Gastroesophageal sphincter (tissue), 4 donors: Measurements from ENCODE around the gene FOSL2. TPM values are rescaled to one million over a fixed set of nuclear protein-coding genes. Genes with fewer than 3 reads are reported as not detected.

Experiments
- ATAC-seq: fragments of 150-250 bp; one replicate; pipeline ENCODE4 v1.9.1; 2016; ENCODE audit warnings: mild to moderate bottlenecking, moderate library complexity
- H3K27ac ChIP-seq, 4 donors: fragments of 200-600 bp; sonication (generic) in 3 of 4; 1 replicate in 3 of 4; 2 replicates in 1 of 4; pipeline ENCODE4 v1.5.1; 2016 to 2019
- H3K27me3 ChIP-seq: fragments of 200-600 bp; sonication (generic); one replicate; pipeline ENCODE4 v1.5.1; 2019
- H3K36me3 ChIP-seq, 2 donors: fragments of 200-600 bp; sonication (generic); one replicate each; pipeline ENCODE4 v1.5.1; 2019; ENCODE audit warnings: control low read depth in 1 of 2
- H3K4me1 ChIP-seq, 3 donors: fragments of 200-600 bp; sonication (generic); 1 replicate in 2 of 3; 2 replicates in 1 of 3; pipeline ENCODE4 v1.5.1; 2016 to 2019; ENCODE audit warnings: control low read depth in 2 of 3
- H3K4me3 ChIP-seq, 2 donors: fragments of 200-600 bp; sonication (generic); one replicate each; pipeline ENCODE4 v1.5.1; 2019; ENCODE audit warnings: mild to moderate bottlenecking in 1 of 2, moderate library complexity in 1 of 2
- H3K9me3 ChIP-seq, 3 donors: fragments of 200-600 bp; sonication (generic); one replicate each; pipeline ENCODE4 v1.5.1; 2017 to 2019; ENCODE audit warnings: control low read depth in 2 of 3
- CTCF ChIP-seq, 4 experiments: fragments of 200-600 bp in 2 of 4; fragments of 450-650 bp in 2 of 4; sonication (generic) in 1 of 4; IDR thresholded peaks; one replicate each; pipeline ENCODE4 v1.5.1; 2017 to 2019; ENCODE audit warnings: antibody characterized with exemption in 4 of 4, mild to moderate bottlenecking in 2 of 4, moderate library complexity in 2 of 4
- EP300 ChIP-seq: sonication (generic); formaldehyde crosslinking; IDR thresholded peaks from one replicate; pipeline ENCODE4 v1.6.1; 2017; ENCODE audit warnings: antibody characterized with exemption, mild to moderate bottlenecking
- POLR2A ChIP-seq, 2 donors: fragments of 450-650 bp; IDR thresholded peaks; one replicate each; pipeline ENCODE4 v1.6.1; 2017; ENCODE audit warnings: antibody characterized with exemption in 2 of 2, mild to moderate bottlenecking in 2 of 2, moderate library complexity in 1 of 2
- POLR2AphosphoS5 ChIP-seq: sonication (generic); formaldehyde crosslinking; IDR thresholded peaks from one replicate; pipeline ENCODE4 v1.6.1; 2017; ENCODE audit warnings: antibody characterized with exemption
- WGBS, 2 donors: methylation state at CpG; one replicate each; pipeline ENCODE4 v1.1.5; 2018; ENCODE audit warnings: low coverage in 1 of 2; 5-methylcytosine and 5-hydroxymethylcytosine counted together
- total RNA-seq, 4 donors: library from RNA; depleted of rRNA; stranded (reverse); fragments of >200 nt; gene quantifications; one replicate each; pipeline ENCODE4 v1.1.0, GENCODE V29; 2016

The FOSL2 gene
- total RNA-seq, 4 donors from 2014 or later, result 75.3 to 152 (median 132) TPM

- H3K36me3 ChIP-seq, result no peaks in the 10 kb centered on the region
- TF ChIP-seq EP300 (no peak), POLR2AphosphoS5 (no peak), CTCF (IDR thresholded peaks at IDR 0.05) (no peak), POLR2A (IDR thresholded peaks at IDR 0.05) (no peak)
- H3K4me1 ChIP-seq, result no peaks in the 10 kb centered on the region
- ATAC-seq, result no peak
- H3K4me3 ChIP-seq, result no peak overlapping the region
- no peaks in the 10 kb centered on the region for H3K9me3 ChIP-seq
- no peak overlapping the region for H3K27ac ChIP-seq
- no peaks in the 10 kb centered on the region for H3K27me3 ChIP-seq
- 50% methylated on average over 1 of the region's 19 CpGs; no CpG with 5 or more reads in 1 of the 2 donors for WGBS, 2 donors
Measured at GRCh38 chr2:28377195-28377816, 15.4 kb upstream of the FOSL2 start.

- H3K27ac ChIP-seq, result no peak overlapping the region
- ATAC-seq, result no peak
Measured at GRCh38 chr2:28377984-28378678, 14.5 kb upstream of the FOSL2 start.

GRCh38 chr2:28378679-28379584, 13.7 kb upstream of the FOSL2 start:
- no peak for ATAC-seq
- no peak overlapping the region for H3K4me3 ChIP-seq
- no peaks in the 10 kb centered on the region for H3K9me3 ChIP-seq
- TF ChIP-seq POLR2A (IDR thresholded peaks at IDR 0.05), result no peak
- no peak for TF ChIP-seq CTCF (IDR thresholded peaks at IDR 0.05)
- H3K27ac ChIP-seq, result no peak overlapping the region
- H3K4me1 ChIP-seq, result no peaks in the 10 kb centered on the region
- WGBS, 2 donors, result 86 to 90% methylated on average over 8 to 14 of the region's 16 CpGs
- no peaks in the 10 kb centered on the region for H3K27me3 ChIP-seq
- H3K36me3 ChIP-seq, result no peaks in the 10 kb centered on the region

More at GRCh38 chr2:28377984-28378678, 14.5 kb upstream of the FOSL2 start:
- no peak overlapping the region for H3K4me3 ChIP-seq
- WGBS, 2 donors, result 100% methylated on average over 1 of the region's 9 CpGs; no CpG with 5 or more reads in 1 of the 2 donors
- no peaks in the 10 kb centered on the region for H3K4me1 ChIP-seq
- no peaks in the 10 kb centered on the region for H3K36me3 ChIP-seq
- TF ChIP-seq POLR2AphosphoS5, result no peak
- no peak for TF ChIP-seq POLR2A (IDR thresholded peaks at IDR 0.05)
- no peak for TF ChIP-seq CTCF (IDR thresholded peaks at IDR 0.05)
- no peak for TF ChIP-seq EP300
- no peaks in the 10 kb centered on the region for H3K9me3 ChIP-seq
- no peaks in the 10 kb centered on the region for H3K27me3 ChIP-seq

- H3K27me3 ChIP-seq, result no peaks in the 10 kb centered on the region
- no peaks in the 10 kb centered on the region for H3K36me3 ChIP-seq
- no peak overlapping the region for H3K27ac ChIP-seq
- no peak overlapping the region for H3K4me3 ChIP-seq
- no peak for ATAC-seq
- no peak for TF ChIP-seq POLR2AphosphoS5
- no peak for TF ChIP-seq EP300
- no peak for TF ChIP-seq CTCF (IDR thresholded peaks at IDR 0.05)
- TF ChIP-seq POLR2A (IDR thresholded peaks at IDR 0.05), result no peak
- H3K9me3 ChIP-seq, result no peaks in the 10 kb centered on the region
- no peaks in the 10 kb centered on the region for H3K4me1 ChIP-seq
- WGBS, 2 donors, result 79 to 84% methylated on average over 4 to 5 of the region's 6 CpGs
Measured at GRCh38 chr2:28380219-28380618, 12.4 kb upstream of the FOSL2 start.
